GM21717 (cell line): ENCODE results near the gene IGFBP2.
"Not testable (repeated sequence)": the region's sequence is repeated elsewhere in the genome, so short reads cannot be mapped to it uniquely, and the experiment has no call there.

Experiments
- ATAC-seq: cut with Tn5 transposase; IDR thresholded peaks from one replicate; pipeline ENCODE4 v1.9.1; 2021; ENCODE audit warnings: mild to moderate bottlenecking, moderate library complexity; ENCODE audit not compliant: unreplicated experiment

The IGFBP2 gene, protein sequence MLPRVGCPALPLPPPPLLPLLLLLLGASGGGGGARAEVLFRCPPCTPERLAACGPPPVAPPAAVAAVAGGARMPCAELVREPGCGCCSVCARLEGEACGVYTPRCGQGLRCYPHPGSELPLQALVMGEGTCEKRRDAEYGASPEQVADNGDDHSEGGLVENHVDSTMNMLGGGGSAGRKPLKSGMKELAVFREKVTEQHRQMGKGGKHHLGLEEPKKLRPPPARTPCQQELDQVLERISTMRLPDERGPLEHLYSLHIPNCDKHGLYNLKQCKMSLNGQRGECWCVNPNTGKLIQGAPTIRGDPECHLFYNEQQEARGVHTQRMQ

GRCh38 chr2:216632952-216633615 is at the start of gene IGFBP2:
TSS of gene IGFBP2 (plus strand) at chr2:216633420. CDS start at chr2:216633524, 104 bp downstream.
- no peak for ATAC-seq

DNA sequence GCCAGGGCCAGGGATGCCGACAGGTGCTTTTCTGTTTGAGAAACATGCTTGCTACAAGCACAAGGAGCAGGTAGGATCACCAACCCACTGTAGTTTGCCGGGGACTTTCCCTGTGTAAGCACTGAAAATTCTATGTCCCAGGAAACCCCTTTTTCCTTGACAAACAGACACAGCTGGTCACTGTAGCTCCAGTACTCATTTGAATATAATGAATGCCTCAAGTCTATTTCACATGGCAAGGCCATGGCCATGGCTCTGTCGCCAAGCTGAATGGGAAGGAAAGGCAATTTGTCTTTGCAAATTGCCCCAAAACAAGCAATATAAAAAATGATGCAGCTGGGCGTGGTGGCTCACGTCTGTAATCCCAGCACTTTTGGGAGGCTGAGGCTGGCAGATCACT is 49.6 kb upstream of the IGFBP2 start:
- ATAC-seq = no peak

DNA sequence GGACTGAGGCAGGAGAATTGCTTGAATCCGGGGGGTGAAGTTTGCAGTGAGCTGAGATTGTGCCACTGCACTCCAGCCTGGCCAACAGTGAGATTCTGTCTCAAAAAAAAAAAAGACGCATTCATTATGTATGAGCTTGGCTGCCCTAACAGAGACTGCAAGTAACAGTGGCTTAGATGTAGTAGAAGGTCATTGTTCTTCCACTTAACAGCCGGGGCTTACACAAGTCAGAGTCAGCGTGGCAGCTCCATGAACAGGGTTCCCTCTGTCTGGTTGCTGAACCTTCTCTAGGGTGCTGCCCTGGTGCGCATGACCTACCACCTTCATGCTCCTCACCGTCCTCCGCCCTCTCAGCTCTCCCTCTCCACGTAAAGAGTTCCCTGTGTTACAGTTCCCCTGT is 49.1 kb upstream of the IGFBP2 start:
- no peak for ATAC-seq

DNA sequence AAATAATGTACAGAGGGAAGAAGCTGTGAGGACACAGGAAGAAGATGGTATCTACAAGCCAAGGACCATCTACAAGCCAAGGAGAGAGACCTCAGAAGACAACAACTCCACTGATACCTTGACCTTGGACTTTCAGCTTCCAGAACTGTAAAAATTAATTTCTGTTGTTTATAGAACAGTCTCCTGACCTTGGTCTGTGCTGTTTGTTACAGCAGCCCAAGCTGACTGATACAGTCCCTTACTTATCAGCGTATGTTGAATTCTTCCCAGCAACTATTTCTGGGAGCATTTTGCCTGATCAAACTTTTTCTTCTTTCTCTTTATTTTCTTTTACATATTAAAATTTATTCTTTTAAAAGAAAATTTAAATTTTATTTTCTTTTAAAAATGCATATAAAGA is 47.8 kb upstream of the IGFBP2 start:
- no peak for ATAC-seq

DNA sequence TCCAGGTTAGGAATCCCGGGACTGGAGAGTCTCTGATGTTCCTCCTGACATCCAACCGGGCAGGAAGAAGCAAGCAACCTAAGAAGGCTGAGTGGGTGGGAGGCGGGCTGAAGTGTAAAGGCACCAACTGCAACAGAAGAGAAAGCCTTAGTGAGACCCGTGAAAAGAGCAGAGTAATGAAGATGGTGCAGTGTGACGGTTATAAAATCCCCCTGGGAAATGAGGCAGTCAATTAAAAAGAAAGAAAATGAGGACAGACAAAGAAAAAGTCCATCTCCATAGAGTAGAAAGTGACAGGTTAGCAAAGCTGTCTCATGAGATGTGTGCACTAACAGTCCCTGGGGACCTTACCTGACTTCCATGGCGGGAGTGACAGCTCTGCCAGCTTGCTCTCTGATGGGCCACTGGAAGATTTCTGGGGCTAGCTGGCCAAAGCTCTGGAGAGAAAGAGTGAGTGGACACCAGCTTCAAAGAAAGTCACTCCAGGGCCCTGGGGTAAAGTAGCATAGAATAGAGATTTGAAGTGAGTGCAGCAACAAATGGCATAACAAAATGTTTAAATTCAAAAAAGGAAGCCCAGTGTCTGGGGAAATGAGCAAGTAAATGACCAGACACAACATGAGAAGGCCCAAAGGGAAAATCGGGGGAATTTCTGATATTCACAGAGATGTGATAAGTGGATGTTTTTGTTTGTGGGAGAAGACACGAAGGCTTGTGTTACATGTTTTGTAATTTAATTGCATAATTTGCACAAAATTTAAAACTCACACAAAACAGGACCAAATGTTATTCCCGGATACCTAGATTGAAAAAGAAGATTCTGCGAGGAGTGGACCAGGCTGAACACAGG is 44.1 kb upstream of the IGFBP2 start:
- no peak for ATAC-seq

DNA sequence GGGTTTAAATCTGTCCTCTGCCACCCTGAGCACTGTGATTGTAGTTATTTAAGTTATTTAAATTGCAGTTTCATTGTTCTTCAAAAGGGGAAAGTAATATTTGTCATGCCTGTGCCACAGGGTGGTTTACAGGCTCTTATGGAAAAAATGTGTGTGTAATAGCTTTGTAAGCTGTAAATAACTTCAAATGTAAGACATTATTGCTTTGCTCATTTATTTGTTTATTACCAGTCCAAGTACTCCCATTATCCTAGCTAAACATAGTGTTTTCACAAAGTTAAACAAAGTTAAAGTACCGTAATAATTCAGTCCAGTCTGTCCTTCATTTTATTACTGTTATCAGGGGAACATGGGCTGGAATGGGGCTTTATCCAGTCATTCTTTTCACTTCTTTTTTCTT is 43.4 kb upstream of the IGFBP2 start:
- ATAC-seq = no peak

DNA sequence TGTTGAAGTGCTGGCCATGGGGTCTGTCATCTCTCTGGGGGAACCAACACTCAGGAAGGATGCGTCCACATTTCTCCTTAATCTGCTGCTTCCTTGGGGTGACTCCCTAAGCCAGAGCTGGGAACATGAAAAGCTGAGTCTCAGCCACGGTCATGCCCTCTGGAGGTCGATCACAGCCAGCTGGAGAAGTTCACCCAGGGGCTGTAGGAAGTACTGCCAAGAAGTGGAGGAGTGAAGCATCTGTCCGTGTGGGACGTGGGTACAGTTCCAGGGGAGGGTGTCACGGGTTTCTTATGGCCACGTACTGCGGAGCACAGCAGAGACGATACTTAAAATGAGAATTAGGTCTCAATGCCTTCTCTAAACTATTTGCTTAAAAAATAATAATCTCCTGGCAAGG is 42.4 kb upstream of the IGFBP2 start:
- ATAC-seq = no peak

DNA sequence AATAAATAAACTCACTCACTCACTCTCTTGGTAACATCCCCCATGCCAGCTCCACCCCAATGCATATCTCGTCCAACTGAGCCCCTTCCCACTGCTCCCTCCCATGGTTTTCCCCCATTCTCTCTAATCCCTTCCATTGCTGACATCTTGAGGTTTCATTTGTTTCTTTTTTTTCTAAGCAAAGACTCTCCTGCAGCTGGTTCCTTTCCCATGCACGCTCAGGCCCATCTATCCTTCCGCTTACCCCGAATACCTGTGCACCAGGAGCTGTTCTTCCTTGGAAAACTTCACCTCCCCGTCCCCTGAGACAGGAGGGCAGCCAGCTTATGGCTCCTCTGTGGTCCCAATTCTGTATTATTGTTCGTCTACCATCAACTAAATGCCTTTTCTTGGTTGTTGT is 41.7 kb upstream of the IGFBP2 start:
- no peak for ATAC-seq

DNA sequence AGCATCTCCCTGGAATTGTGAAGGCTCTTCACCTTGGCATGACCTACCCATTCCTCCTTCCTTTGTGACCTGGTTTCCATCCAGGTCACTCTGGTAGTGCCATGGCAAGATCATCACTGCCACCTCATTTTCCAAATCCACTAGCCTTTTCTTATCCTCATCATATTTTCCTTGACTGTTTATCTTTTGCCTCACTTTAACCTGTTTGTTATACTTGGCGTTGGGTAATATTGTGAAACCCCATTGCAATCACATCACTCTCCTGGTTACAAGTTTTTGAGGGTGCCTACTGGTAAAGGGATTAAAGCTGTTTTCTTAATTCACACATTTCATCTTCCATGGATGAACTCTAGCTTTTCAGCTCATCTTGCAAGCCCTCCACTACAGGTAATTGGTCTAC is 39.1 kb upstream of the IGFBP2 start:
- no peak for ATAC-seq

DNA sequence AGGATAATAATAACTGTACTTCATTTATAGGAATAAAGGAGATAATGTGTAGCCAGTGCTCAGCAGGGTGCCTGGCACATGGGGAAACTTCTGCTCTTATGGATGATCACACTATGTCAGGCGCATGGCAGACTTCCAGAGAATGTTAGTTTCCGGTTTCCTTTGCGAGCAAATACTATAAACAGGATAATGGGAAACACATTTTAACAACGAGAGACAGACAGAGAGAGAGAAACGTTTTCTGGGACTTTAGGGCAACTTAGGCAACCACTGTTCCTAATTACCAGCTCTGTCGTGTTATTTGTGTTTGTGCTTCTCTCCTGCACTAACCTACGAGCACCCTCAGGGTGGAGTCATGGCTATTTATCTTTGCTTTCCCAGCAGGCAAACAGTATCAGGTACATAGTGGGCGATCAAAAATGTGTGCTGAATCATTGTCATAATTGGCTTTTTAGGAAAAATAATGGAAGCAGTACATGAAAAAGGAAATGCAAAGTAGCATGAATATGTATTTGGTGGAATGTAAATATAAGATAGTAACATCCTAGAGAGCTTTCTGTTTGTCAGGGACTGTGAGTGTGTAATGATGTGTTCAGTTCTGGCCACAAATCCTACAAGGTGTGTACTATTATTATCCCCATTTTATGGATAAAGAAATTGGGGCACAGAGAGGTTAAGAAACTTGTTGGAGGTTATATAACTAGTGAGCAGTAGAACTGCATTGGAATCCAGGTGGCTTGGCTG is 36.8 kb upstream of the IGFBP2 start:
- no peak for ATAC-seq

DNA sequence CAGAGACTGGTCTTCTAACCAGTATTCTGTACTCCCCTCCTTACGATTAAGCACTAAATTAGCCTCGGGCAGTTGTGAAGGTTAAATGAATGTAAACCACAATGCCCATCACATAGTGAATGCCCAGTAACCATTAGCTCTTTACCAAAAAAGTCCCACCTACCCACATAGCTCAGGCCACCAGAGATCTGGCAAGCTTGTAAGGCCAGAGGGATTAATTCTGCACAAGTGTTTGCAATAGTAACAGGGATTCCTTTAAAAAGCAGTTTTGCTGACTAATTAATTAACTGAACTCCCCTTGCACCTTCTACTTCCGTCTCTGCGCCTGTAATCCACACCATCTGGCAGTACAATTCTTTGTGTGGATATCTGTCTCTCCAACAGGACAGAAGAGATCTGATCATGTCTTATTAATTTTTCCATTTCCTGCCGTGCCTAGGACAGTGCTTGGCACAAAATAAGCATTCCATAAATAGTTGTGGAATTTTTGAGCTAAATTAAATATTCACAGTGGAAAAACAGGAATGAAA is 36.2 kb upstream of the IGFBP2 start:
- ATAC-seq = no peak

GRCh38 chr2:216597825-216598224 is 35.4 kb upstream of the IGFBP2 start:
- ATAC-seq = not testable (repeated sequence)

DNA sequence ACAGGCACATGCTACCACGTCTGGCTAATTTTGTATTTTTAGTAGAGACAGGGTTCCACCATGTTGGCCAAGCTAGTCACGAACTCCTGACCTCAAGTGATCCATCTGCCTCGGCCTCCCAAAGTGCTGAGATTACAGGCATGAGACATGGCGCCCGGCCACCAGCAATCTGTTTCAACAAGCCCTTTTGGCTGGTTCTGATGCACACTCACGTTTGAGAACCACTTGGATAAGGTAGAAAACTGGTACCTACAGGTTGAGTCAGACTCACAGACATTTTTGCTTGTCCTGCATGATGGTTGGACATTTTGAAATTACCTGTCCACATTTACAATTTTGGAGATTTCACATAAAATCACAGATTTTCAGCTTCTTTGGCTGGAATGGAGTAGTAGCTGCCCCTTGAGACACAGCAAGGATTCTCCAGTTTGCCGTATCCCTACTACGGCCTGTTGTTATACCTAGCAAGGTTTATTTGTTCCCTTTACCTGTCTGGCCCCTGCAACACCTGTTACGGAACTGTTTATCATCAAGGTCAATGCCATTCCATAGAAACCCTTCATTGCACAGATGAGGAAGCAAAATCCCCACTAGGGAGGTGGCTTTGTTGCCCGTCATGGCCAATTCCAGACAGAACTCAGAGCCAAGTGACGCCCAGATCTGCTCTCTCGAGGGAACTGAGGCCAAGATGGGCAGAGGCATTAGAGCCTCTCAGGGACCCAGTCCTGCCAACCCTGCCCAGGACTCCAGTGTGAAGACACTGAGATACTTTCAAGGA is 31.4 kb upstream of the IGFBP2 start:
- no peak for ATAC-seq

GRCh38 chr2:216603010-216603883 is 30.0 kb upstream of the IGFBP2 start:
- no peak for ATAC-seq

DNA sequence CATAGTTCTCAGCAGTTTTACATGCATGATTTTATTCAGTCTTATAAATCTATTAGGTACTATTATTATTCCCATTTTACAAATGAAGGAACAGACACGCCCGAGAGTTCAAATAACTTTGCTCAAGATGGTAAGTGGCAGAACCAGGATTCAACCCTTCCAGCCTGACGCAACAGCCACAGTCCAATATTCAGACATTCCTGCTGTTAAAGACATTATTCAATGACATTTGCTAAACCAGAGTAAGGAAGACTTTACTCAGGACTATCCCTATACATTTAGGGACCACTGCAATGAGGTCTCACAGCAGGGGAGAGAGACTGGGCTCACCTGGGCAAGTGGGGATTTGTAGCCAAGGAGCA is 29.4 kb upstream of the IGFBP2 start:
- ATAC-seq = no peak

DNA sequence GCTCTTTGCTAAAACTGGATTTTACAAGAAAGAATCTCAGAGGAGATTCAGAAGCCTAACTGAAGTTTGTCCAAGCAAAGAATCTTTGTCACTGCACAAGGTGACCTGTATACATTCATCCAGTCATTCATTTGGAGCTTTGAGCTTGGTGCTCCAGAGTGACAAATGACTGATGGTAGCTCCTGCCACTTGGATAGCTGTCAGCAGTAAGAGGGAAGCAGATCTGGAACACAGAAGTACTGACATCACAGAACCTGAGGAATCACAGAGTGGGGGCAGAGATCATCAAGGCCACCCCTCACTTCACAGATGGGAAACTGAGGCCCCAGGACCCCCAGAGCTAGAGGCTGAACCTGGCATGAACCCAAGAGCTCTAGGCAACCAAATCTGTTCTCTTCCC is 28.8 kb upstream of the IGFBP2 start:
- ATAC-seq = no peak

GRCh38 chr2:216606551-216607276 is 26.5 kb upstream of the IGFBP2 start:
- ATAC-seq = peak; percentile 95

DNA sequence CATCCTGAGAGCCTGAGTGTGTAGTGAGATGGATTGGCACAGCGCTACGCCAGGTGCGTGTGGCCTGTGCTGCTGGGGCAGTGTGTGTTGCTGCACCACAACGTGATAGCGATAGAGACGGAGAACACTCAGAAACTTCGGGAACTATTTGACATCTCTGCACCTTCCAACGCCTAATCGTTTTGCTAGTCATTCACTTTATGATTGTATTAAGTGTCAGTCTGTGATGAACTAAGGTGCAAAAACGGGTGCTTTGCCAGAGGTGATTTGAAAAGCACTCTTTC is 26.0 kb upstream of the IGFBP2 start:
- ATAC-seq = no peak

DNA sequence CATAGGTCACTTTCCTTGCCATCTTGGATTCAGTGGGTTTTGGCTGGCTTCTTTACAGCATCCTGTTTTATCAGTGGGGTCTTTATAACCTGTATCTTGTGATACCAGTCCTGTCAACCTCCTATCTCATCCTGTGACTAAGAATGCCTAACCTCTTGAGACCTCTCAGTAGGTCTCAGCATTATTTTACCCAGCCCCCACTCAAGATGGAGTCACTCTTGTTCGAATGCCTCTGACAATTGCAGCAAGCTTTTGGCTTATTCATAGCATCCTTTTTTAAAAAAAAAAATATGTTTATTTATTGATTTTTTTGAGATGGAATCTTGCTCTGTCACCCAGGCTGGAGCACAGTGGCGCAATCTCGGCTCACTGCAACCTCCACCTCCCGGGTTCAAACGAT is 24.7 kb upstream of the IGFBP2 start:
- ATAC-seq = no peak
